PC-9 (cell line): ENCODE measurements around the gene ARID3A. TPM values are rescaled to one million over a fixed set of nuclear protein-coding genes. Genes with fewer than 3 reads are reported as not detected.

ENCODE experiments used
- BruUV-seq: library from RNA; stranded (reverse); fragments of 400-500 nt; replicated peaks from 2 replicates; lab custom pipeline; 2021; lab: Mats Ljungman, UMichigan
- CTCF ChIA-PET: fragments of 300-600 bp; sonication (Branson Sonifier 250); formaldehyde crosslinking; loops from one replicate; lab custom pipeline; 2022; ENCODE audit warnings: antibody characterized with exemption; lab: Charles Lee
- POLR2A ChIA-PET: fragments of 300-600 bp; sonication (Branson Sonifier 250); formaldehyde crosslinking; loops from one replicate; lab custom pipeline; 2022; ENCODE audit warnings: antibody characterized with exemption; ENCODE audit not compliant: unreplicated experiment; lab: Charles Lee
- DNase-seq, 2 experiments: peaks; one replicate each; pipeline versions ENCODE4 v3.0.0 to v3.0.0-alpha.2; 2015 to 2022; ENCODE audit warnings: mixed read lengths in 1 of 2
- H2AFZ ChIP-seq: fragments of 200-600 bp; sonication (generic); 2 replicates; pipeline ENCODE4 v1.8.1; 2017; ENCODE audit warnings: antibody characterized with exemption
- H3F3A ChIP-seq: fragments of 200-600 bp; sonication (generic); 2 replicates; pipeline ENCODE4 v1.8.1; 2017; ENCODE audit warnings: antibody characterized with exemption, mild to moderate bottlenecking, low read depth; ENCODE audit not compliant: insufficient read depth
- H3K27ac ChIP-seq: fragments of 200-600 bp; sonication (generic); 2 replicates; pipeline ENCODE4 v1.6.1; 2016; ENCODE audit warnings: mixed run types
- H3K27me3 ChIP-seq: fragments of 200-600 bp; sonication (generic); 2 replicates; pipeline ENCODE4 v1.6.1; 2016; ENCODE audit warnings: low read depth, mixed run types; ENCODE audit not compliant: insufficient read depth
- H3K36me3 ChIP-seq: fragments of 200-600 bp; sonication (generic); 2 replicates; pipeline ENCODE4 v1.6.1; 2016; ENCODE audit warnings: low read depth, mixed run types
- H3K4me1 ChIP-seq: fragments of 200-600 bp; sonication (generic); replicated peaks from 2 replicates; pipeline ENCODE4 v1.6.1; 2016; ENCODE audit warnings: mixed run types; ENCODE audit not compliant: insufficient read depth
- H3K4me2 ChIP-seq: fragments of 200-600 bp; sonication (generic); 2 replicates; pipeline ENCODE4 v1.6.1; 2017; ENCODE audit warnings: mixed run types
- H3K4me3 ChIP-seq: fragments of 200-600 bp; sonication (generic); 2 replicates; pipeline ENCODE4 v1.6.1; 2016; ENCODE audit warnings: mixed run types
- H3K79me2 ChIP-seq: fragments of 200-600 bp; sonication (generic); 2 replicates; pipeline ENCODE4 v1.6.1; 2017; ENCODE audit warnings: low read depth, mixed run types
- H3K9me2 ChIP-seq: fragments of 200-600 bp; sonication (generic); 2 replicates; pipeline ENCODE4 v1.8.1; 2017; ENCODE audit warnings: mild to moderate bottlenecking; ENCODE audit not compliant: insufficient read depth
- H3K9me3 ChIP-seq: fragments of 200-600 bp; sonication (generic); 2 replicates; pipeline ENCODE4 v1.8.1; 2016; ENCODE audit warnings: low read depth; ENCODE audit not compliant: insufficient read depth
- H4K20me1 ChIP-seq: fragments of 200-600 bp; sonication (generic); 2 replicates; pipeline ENCODE4 v1.8.1; 2017; ENCODE audit not compliant: insufficient read depth
- EZH2 ChIP-seq: fragments of 200-600 bp; sonication (generic); IDR thresholded peaks from 2 replicates; pipeline ENCODE4 v1.8.0; 2017; ENCODE audit warnings: antibody characterized with exemption, low read depth
- intact Hi-C: fragments of 100-400 bp; cut with micrococcal nuclease; formaldehyde crosslinking; loops from one replicate; pipeline ENCODE4 v1.10.0; 2022; ENCODE audit not compliant: unreplicated experiment
- total RNA-seq: library from RNA; stranded (reverse); gene quantifications from 2 replicates; pipeline ENCODE4 v1.2.3, GENCODE V29; 2021
- TF ChIP-seq, protein P1 (sequence below): fragments of 200-600 bp; sonication (generic); conservative IDR thresholded peaks from 2 replicates; pipeline ENCODE4 v1.6.1; 2017; ENCODE audit warnings: mixed run types, antibody characterized with exemption, mild to moderate bottlenecking, moderate library complexity

Gene ARID3A
- total RNA-seq, 1 experiment from 2014 or later: 10.7 TPM

DNA sequence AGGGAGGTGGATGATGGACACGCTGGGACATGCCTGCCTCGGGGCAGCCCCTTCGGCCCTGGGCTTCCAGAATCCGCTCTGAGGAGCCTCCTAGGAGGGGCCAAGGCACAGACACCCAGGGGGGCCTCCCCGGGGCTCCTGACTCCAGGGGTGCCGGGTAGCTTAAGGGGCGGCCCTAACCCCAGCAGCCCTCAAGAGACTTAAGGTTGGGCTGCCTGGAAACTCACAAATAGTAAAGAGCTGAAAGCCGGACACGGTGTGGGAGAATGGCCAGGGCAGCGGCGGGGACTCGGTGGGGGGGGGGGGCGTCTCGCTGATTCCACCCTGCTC is 7.7 kb downstream of the ARID3A start:
- no peaks in the 10 kb centered on the region for H3K9me3 ChIP-seq
- ChIA-PET POLR2A (no interaction called here), CTCF (no interaction called here)
- no peaks in the 10 kb centered on the region; the same call in 1 of the 2 replicates for H4K20me1 ChIP-seq
- TF ChIP-seq, protein P1, sequence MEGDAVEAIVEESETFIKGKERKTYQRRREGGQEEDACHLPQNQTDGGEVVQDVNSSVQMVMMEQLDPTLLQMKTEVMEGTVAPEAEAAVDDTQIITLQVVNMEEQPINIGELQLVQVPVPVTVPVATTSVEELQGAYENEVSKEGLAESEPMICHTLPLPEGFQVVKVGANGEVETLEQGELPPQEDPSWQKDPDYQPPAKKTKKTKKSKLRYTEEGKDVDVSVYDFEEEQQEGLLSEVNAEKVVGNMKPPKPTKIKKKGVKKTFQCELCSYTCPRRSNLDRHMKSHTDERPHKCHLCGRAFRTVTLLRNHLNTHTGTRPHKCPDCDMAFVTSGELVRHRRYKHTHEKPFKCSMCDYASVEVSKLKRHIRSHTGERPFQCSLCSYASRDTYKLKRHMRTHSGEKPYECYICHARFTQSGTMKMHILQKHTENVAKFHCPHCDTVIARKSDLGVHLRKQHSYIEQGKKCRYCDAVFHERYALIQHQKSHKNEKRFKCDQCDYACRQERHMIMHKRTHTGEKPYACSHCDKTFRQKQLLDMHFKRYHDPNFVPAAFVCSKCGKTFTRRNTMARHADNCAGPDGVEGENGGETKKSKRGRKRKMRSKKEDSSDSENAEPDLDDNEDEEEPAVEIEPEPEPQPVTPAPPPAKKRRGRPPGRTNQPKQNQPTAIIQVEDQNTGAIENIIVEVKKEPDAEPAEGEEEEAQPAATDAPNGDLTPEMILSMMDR: no peak
- H3K27me3 ChIP-seq: no peaks in the 10 kb centered on the region
- no peak overlapping the region for H3K27ac ChIP-seq
- no TSS peak for BruUV-seq
- no peak overlapping the region for H3K4me3 ChIP-seq
- H3K79me2 ChIP-seq: no peaks in the 10 kb centered on the region
- no peak overlapping the region for H3K4me2 ChIP-seq
- no peak overlapping the region for H2AFZ ChIP-seq
- H3F3A ChIP-seq: no peaks in the 10 kb centered on the region; the same call in 1 of the 2 replicates
- no peaks in the 10 kb centered on the region for H3K9me2 ChIP-seq
- DNase-seq: no peak
- intact Hi-C loops: no loop called here
- H3K36me3 ChIP-seq: no peaks in the 10 kb centered on the region
- no peaks in the 10 kb centered on the region for H3K4me1 ChIP-seq

DNA sequence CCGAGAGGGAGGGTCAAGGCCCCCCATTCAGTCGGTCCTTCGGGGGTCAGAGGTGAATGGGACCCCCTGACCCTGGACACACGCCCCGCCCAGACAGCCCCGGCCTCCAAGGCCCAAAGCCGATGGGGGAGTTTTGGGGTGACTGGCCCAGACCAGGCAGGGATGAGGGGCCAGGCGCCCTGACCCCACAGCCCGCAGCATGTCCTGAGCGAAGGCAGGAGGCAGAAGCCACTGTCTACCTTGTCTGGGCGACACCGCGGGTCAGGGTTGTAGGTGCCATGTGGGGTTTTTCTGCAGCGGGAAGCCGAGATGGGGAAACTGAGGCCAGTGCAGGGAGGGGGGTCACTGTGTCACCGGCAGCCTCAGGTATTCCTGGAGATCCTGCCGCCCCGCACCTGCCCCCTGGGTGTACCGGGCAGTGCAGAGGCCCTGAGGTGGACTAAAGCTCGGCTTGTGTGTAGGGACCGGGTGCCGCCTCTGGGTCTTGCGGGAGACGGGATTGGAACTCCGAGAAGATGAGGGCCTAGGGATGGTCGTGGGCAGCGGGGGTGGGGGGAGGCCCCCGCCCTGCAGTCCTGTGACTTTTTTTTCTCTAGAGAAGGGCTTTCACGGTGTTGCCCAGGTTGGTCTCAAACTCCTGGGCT is 8.5 kb downstream of the ARID3A start:
- BruUV-seq: no TSS peak
- Histone ChIP-seq H3K4me1 (0 out of 2 replicates have a peak, but pooled peaks cover under 1% of the 10 kb centered on the region), H3F3A (peaks cover 1% of the 10 kb centered on the region; the same call in 1 of the 2 replicates), H3K4me2 (no peak overlapping the region), H3K27me3 (no peaks in the 10 kb centered on the region), H3K4me3 (no peak overlapping the region), H3K9me2 (no peaks in the 10 kb centered on the region), H4K20me1 (peaks cover 3% of the 10 kb centered on the region), H2AFZ (no peak overlapping the region), H3K79me2 (no peaks in the 10 kb centered on the region), H3K36me3 (no peaks in the 10 kb centered on the region), H3K9me3 (no peaks in the 10 kb centered on the region), H3K27ac (no peak overlapping the region)
- DNase-seq: no peak
- TF ChIP-seq EZH2: no peak
- TF ChIP-seq, protein P1: no peak
- intact Hi-C loops: no loop called here
- ChIA-PET POLR2A (interaction anchor here (0.5 kb wide), 1 partner anchor 22 kb away, joined by 6 read pairs; no protein-coding TSS in a partner anchor), CTCF (no interaction called here)

DNA sequence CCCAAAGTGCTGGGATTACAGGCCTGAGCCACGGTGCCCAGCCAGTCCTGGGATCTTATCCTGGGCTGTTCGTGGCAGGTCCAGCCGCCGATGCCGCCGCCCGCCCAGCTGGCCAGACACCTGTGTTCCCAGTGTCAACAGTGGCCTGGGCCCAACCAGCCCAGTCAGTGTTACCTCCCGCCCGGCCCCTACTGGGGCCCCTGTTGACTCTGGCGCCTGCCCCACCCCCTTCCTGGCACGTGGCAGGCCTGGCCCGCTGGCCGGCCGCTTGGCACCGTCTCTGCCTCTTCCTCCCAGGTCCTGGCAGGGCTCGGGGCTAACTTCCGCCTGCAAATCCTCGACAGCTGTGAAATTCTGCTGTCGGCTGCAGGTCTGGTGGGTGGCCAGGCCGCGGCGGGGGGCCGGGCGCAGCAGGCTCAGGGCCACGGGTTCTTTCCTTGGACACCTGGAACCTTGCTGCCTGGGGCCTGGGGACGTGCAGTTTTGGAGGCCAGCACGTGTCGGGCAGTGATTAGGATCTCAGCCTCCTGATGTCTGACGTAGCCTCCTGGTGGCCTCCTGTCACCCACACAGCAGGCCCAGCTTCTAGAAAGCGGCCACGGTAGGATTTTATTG is 9.1 kb downstream of the ARID3A start:
- no peaks in the 10 kb centered on the region for H3K79me2 ChIP-seq
- TF ChIP-seq, protein P1: no peak
- no peak for TF ChIP-seq EZH2
- H3K9me3 ChIP-seq: no peaks in the 10 kb centered on the region
- H3K4me1 ChIP-seq: peaks cover 7% of the 10 kb centered on the region
- H3K9me2 ChIP-seq: no peaks in the 10 kb centered on the region
- no peaks in the 10 kb centered on the region for H3K36me3 ChIP-seq
- H4K20me1 ChIP-seq: peaks cover 9% of the 10 kb centered on the region
- no peak overlapping the region for H3K27ac ChIP-seq
- H2AFZ ChIP-seq: no peak overlapping the region
- H3K4me3 ChIP-seq: no peak overlapping the region
- intact Hi-C loops: no loop called here
- ChIA-PET POLR2A (interaction anchor here (0.5 kb wide), 1 partner anchor 22 kb away, joined by 6 read pairs; no protein-coding TSS in a partner anchor), CTCF (no interaction called here)
- H3K4me2 ChIP-seq: no peak overlapping the region
- no TSS peak for BruUV-seq
- peak in 1 of 2 experiments; percentile 95 for DNase-seq
- peaks cover 8% of the 10 kb centered on the region; the same call in 1 of the 2 replicates for H3F3A ChIP-seq
- H3K27me3 ChIP-seq: no peaks in the 10 kb centered on the region
